Activated CD8-positive, alpha-beta memory T cell treated with anti-CD3 and anti-CD28 coated beads, Interleukin-2, amount 50 U/mL, for 24 hours (primary cell): Measurements from ENCODE around the gene HNRNPL.
A peak's percentile ranks its signal among the peaks of the same experiment; 100 is the strongest.
"Not testable (repeated sequence)": the region's sequence is repeated elsewhere in the genome, so short reads cannot be mapped to it uniquely, and the experiment has no call there.

Source experiments
- DNase-seq: peaks from one replicate; pipeline ENCODE4 v3.0.0-alpha.2; 2020; ENCODE audit errors: extremely low read depth

Gene HNRNPL

GRCh38 chr19:38869836-38870607 lies 20.2 kb upstream of the HNRNPL start:
- DNase-seq = peak; percentile 77

- DNase-seq = no peak
Observed at GRCh38 chr19:38869160-38869835, 19.5 kb upstream of the HNRNPL start.

- DNase-seq = no peak
Observed at GRCh38 chr19:38868551-38868950, 18.8 kb upstream of the HNRNPL start.

- DNase-seq = no peak
Observed at GRCh38 chr19:38867171-38867780, 17.5 kb upstream of the HNRNPL start.

DNA sequence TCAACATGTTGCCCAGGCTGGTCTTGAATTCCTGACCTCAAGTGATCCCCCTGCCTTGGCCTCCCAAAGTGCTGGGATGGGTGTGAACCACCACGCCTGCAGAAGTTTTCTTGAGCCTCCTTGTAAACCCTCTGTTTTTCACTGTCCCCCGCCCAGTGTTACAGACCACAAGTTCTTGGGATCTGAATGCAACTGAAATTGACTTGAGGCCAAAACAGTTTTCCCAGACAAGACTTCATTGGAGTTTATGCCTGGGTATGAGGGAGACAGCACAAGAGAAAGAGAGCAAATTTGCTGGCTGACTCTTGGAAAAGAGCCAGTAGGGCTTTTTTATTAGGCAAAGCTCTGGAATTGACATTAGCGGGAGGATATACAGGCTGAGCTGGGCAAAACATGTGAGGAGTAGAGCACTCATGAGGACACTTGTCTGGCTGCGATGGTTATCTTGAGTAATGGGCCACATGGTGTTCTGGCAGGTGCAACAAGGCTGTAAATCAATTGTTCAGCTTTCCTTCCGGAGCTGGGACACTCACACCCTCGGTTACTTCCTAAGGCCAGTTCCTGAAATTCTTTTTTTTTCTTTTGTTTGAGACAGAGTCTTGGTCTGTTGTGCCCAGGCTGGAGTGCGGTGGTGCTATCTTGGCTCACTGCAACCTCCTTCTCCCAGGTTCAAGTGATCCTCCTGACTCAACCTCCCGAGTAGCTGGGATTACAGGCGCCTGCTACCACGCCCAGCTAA lies 12.7 kb upstream of the HNRNPL start:
- no peak for DNase-seq

- DNase-seq = no peak
Observed at GRCh38 chr19:38861368-38861767, 11.6 kb upstream of the HNRNPL start.

DNA sequence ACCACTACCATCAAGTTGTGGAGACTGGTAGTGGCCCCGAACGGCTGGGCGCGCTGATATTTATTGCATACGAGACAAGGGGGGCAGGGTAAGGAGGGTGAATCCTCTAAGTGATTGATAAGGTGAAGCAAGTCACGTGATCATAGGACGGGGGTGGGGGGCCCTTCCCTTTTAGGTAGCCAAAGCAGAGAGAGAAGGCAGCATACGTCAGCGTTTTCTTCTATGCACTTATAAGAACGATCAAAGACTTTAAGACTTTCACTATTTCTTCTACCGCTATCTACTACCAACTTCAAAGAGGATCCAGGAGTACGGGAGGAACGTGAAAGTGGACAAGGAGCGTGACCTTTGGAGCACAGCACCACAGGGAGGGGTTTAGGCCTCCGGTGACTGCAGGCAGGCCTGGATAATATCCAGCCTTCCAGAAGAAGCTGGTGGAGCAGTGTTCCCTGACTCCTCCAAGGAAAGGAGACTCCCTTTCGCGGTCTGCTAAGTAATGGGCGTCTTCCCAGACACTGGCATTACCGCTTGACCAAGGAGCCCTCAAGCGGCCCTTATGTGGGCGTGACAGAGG lies 9.9 kb upstream of the HNRNPL start:
- not testable (repeated sequence) for DNase-seq

DNA sequence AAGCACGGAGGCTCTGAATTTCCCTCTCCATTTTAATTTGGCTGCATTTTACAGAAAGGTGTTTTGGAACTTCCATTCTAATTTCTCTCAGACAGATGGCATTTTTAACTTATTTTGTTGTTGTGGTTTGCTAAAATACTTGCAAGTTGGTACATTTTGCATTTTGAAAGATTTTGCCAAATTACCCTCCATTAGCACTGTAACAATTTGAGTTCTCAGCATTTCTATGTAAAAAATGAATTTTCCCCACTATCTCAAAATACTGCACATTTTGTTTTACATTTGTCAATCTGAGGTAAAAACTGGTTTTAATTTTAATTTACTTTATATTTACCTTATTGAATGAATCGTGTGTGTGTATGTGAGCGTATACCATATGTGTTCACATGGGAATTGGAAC lies 7.0 kb upstream of the HNRNPL start:
- DNase-seq = no peak

DNA sequence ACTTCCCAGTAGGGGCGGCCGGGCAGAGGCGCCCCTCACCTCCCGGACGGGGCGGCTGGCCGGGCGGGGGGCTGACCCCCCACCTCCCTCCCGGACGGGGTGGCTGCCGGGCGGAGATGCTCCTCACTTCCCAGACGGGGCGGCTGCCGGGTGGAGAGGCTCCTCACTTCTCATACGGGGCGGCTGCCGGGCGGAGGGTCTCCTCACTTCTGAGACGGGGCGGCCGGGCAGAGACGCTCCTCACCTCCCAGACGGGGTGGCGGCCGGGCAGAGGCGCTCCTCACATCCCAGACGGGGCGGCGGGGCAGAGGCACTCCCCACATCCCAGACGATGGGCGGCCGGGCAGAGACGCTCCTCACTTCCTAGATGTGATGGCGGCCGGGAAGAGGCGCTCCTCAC lies 6.0 kb upstream of the HNRNPL start:
- not testable (repeated sequence) for DNase-seq

DNA sequence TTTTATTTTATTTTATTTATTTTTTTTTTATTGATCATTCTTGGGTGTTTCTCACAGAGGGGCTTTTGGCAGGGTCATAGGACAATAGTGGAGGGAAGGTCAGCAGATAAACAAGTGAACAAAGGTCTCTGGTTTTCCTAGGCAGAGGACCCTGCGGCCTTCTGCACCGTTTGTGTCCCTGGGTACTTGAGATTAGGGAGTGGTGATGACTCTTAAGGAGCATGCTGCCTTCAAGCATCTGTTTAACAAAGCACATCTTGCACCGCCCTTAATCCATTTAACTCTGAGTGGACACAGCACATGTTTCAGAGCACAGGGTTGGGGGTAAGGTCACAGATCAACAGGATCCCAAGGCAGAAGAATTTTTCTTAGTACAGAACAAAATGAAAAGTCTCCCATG lies 5.2 kb upstream of the HNRNPL start:
- DNase-seq = not testable (repeated sequence)

DNA sequence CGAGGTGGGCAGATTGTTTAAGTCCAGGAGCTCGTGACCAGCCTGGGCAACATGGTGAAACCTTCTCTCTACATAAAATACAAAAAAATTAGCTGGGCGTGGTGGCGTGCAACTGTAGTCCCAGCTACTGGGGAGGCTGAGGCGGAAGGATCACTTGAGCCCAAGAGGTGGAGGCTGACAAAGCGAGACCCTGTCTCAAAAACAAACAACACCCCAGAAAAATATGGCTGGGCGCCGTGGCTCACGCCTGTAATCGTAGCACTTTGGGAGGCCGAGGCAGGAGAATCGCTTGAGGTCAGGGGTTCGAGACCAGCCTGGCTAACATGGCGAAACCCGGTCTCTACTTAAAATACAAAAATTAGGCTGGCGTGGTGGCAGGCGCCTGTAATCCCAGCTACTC lies 3.4 kb upstream of the HNRNPL start:
- DNase-seq = no peak

DNA sequence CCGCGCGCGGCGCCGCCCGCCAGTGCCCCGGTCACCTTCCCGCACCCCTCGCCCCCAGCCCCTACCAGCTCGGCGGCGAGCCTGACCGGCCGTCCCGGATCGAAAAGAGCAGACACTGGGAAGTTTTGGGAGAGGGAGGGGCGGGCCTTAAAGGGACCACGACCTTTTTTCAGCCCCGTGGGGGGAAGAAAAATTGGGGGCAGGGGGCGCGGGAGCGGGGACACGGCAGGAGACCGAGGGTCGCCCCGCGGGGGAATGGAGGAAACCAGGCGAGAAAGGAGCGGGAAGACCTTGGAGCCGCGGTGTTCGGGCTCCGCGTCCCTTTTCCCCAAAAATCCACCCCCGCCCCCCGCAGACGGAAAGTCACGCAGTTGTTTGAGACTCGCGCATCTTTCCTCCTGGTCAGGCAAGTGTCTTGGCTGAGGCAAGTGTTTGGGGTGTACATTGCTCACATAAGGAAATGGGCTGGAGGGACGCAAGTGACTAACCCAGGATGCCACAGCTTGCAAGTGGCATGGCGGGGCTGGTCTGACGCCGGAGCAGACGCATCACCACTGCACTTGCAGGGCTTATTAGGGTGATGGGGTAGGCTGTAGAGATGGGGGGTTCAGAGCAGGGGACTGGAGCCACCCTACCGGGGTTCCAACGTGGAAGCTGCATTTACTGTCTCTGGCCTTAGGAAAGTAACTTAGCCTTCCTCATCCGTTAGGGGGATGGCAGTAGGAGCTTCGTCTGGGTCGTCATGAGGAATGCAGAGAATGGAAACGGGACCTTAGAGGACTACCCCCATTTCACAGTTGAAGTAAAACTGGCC lies 2.7 kb upstream of the HNRNPL start:
- DNase-seq = peak; percentile 37

- DNase-seq = peak; percentile 67
Observed at GRCh38 chr19:38851622-38852230, 1.9 kb upstream of the HNRNPL start.

DNA sequence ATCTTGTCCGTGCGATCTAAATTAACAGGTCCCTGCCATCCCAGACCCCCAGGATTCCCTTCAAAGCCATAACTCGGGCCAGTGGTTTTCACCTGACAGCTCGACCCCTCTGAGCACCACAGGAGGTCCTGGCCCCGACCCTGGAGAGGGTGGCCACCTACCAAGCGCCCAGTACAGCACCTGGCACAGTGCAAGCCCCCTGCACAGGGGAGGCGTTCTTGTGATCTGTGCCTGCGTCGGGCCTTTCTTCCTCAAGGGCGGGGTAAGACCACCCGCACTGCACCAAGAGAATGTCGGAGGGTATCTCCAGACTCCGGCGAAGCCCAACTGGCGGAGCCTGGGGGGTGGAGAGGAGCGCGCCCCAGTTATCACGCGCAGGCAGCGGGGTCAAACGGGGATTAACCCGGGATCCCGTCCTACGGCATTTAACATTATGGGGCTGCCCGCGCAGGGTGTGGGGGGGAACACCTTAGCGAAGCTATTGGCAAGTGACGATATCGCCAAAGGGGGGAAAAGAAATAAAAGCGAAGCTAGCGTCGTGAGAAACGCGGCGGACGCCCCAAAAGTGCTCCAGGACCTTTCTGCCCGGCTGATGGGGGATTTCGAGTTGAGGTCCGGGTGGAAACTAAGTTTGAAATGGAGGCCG lies 1.3 kb upstream of the HNRNPL start:
- DNase-seq = no peak

DNA sequence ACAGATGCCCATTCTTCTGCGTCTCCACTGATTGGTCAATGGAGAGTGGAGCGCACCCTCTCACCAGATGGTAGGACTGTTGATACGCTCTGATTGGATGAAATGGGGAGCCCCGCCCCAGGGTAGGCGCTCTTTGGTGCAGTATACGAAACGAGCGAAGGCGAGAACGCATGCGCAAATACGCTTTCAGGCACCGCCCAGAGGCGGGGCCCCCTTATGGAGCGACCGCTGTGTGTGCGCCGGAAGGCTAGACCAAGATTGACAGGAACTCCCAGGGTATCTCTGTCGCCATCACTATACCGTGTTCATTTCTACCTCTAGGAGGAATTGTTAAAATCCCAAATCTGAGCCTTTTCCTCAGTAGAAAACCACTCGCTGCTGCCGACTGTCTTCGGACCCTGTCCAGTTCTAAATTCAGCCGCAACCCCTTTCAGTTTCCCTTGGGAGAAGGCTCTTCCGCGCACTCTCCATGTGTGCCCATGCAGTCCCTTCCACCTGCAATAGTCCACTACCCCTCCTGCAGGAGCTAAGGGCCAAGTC lies 720 bp upstream of the HNRNPL start:
- peak; percentile 99 for DNase-seq

- DNase-seq = peak; percentile 94
Observed at GRCh38 chr19:38849147-38849859, 483 bp downstream of the HNRNPL start.

GRCh38 chr19:38848299-38849146 lies 1.3 kb downstream of the HNRNPL start:
- DNase-seq = no peak

DNA sequence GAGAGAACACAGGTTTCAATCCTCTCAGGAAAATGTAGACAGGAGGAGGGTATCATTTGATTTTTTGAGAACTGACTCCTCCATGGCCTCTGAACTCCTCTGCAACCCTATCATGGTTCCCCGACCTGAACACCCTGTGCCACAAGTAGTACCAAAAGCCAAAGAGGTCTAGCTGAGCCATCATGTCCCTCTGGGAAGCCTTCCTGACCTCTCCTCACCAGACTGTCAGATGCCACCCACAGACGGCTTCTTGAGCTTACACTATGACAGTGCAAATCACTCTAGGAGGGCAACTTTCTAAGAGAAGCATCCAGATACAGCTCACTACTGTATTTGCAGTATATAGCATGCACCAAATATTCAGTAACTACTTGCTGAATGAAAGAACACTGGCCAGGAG lies 3.7 kb downstream of the HNRNPL start:
- no peak for DNase-seq
